NCI-H226 (cell line): ENCODE results near the gene GARNL3.

ENCODE experiments used
- DNase-seq: peaks from one replicate; pipeline ENCODE4 v3.0.0-alpha.2; 2015

The GARNL3 gene

DNA sequence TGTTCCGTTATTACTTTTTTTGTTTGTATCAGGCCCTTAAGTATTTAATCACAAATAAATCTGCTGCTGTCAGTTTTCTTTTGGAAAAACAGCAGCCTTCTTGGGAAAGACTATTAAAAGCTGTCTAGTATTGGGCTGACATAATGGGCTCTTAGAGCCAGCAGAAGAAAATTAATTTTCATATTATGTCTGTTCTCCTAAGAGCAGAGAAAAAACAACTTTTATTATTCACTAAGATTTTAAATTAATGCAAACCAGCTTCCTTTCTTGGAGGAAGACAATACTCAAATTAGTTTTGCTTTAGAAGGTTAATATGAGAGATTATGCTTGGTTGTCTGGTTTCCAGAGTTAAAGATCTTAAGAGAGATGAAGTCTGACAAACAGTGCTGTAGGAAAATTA lies 30.6 kb upstream of the GARNL3 start:
- no peak for DNase-seq

DNA sequence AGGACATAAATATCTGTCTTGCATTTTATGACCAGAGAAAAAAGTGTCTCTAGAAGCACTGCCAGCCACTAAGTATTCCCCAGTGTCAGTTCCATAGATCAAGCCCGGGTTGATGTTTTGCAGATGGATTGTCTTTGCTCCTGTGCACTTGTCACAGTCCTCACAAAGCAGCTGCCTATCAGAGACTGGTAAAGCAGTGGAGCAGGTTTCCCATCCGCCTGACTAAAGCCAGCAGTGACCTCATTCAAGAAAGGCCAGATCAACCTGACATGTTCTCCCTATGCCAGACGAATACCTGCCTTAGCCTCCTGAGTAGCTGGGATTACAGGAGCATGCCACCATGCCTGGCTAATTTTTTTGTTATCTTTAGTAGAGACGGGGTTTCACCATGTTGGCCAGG lies 26.8 kb upstream of the GARNL3 start:
- no peak for DNase-seq

DNA sequence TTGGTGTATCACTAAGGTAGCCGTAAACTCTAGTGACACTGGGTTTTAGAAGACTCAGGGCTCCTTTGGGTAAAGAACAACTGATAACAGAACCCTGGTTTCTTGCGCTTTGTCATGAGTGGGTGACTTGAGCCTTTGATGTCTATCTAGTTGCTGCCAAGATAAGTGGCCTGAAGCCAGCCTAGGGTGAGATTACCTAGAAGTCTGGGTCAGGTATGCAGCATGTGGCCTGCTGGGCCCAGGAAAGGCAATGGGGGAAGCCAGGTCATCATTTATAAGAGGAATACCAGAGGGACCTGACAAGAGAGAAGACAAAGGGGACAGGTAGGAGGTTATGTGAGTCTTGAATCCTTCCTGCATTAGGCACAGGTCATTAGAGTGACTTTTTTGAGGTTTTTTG lies 23.2 kb upstream of the GARNL3 start:
- DNase-seq: no peak

DNA sequence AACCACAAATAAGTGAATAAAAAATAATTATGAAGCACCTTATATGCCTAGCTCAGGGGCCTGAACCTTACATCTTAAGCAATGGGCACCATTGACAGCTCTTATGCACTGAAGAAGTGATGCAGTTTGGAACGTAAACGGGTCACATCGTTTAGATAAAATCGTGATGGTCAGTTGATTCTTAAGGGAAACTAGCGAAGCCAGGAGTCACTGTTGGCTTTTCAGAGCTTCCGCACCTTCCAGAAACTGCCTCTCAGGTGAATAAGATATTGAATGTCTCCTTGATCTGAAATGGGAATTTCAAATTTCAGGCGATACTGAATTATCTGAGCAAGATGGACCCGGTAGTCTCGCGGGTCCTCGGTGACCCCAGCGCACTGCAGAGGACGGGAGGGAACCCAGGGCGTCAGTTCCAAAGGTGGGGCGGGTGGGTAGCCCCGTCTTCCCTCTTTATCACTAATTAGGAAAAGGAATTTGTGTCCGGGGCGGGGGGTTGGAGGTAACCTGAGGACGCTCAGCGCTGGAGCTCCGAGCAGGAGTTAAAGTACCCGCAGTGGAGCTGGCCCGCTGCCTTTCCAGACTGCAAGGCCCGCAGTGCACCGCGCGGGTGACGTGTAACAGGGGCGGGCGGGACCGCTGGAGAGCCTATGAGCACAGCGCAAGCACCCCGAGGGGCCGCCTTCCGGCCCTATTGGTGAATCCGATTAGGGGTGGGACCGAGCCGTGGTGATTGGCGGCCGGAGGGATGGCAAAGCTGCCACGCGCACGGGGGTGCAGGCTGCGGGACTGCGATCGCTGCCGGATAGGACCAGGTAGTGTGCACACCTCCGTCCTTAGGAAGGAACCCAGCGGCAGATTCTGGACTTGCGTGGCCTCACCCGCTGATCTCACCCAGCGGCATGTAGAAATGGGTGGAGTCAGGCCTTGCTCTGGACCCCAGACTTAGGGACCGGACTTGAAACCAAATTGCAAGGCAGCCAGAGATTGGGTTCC lies 19.7 kb upstream of the GARNL3 start:
- DNase-seq: peak; percentile 95

DNA sequence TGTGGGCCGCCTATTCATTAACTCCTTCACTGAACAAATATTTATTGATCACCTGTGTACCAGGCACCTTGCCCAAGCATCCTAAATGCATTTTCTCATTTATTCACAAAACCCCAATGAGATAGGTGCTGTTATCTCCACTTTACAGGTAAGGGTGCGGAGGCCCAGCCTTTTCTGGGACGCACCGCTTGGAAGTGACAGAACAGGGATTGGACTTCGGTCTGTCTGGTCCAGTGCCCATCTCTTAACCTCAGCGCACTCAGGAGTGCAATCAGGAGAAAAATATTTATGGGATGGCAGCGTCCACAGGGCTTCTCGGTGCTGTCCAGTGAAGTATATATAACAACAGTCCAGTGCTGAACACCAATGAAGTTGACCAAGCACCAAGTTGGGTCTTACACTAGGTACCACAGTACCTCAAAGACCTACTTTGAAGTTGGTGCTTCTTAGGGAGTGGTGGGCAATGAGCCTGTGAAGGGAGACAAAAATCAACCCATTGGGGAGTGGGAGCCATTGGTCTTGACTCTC lies 18.9 kb upstream of the GARNL3 start:
- DNase-seq: no peak

DNA sequence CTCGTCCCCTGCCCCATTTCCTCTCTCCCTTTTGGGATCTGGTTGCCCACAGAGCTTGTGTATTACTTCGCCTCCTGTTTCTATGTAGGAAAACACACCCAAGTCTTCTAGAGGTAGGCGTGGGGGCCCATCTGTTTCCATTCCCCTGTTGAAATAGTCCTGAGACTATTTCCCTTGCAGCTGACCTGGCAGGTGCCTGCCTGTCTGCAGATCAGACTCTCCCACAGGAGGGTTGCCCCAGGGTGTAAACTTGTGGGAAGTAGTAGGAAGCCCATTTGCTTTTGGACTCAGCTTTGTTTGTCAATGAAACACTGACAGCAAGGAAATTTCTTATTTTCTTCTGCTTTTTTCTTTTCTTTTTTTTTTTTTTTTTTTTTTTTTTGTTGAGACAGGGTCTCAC lies 16.3 kb upstream of the GARNL3 start:
- peak; percentile 4 for DNase-seq

DNA sequence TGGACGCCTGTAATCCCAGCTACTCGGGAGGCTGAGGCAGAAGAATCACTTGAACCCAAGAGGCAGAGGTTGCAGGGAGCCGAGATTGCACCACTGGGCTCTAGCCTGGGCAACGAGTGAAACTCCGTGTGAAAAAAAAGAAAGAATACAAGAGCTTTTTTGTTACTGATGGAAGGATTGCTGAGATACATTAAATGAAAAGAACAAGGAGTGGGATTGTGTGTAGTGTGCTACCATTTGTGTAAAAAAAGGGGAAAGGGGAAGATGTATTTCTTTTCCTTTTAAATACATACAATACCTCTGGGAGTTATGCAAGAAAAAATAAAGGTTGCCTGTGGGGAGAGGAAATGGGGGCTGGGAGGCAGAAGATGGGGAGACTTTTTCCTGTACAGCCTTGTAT lies 14.7 kb upstream of the GARNL3 start:
- no peak for DNase-seq

DNA sequence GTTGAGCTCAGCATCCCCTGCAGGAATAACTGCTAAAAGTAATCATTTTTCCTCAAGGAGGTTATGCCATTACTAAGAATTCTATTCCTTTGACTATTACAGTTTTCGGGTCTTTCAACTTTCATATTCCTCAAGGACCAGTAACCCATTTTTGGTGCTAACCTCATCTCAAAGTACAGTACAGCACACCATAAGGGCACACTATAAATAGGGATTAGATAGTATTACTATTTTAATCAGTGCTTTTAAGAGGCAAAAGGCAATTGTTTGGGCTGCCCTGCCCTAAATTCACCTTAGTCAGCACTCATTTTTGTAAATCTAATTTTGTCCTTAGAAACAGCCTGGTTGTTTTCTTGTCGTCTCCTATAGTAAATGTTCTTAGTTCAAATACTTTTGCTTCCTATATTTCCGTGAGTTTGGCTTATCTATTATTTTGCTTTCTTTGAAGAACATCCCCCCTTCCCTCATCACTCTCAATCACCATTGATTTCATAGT lies 13.6 kb upstream of the GARNL3 start:
- no peak for DNase-seq

DNA sequence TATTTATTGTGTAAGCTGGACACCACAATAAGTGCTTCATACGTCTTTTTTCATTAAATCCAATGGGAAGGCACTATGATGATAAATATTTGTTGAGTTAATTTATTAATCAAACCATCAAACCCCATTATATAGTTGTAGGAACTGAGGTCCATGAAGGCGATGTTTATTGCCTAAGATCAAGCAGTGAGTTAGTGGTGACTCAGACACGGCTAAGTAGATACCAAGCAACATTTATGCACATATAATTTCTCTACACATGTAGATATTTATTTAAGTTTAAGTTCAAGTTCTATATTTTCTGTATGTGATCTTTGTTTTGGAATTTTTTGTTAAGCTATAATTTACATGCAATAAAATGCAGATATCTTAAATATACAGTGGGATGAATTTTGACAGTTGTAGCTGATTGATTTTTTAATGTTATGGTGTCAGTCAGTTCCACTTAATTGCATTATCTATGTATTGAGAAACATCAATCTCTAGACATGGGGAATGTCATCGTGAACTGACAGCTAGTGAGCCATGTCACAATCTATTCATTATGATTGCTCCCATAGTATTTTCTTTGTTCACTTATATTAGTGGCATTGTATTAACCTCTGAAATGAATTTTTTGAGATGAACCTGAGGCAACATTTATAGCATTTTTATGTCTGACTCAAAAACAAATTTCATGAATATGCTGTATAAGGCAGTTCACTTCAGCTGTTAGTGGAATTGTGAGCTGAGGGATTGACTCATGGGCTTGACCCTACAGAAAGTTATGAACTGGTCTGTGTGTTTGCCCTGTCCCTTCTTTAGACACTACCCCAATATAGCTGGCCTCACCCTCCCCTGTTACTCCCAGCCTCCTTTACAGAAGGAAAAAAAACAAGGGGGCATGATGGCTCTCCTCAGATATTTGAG lies 11.9 kb upstream of the GARNL3 start:
- DNase-seq: no peak

DNA sequence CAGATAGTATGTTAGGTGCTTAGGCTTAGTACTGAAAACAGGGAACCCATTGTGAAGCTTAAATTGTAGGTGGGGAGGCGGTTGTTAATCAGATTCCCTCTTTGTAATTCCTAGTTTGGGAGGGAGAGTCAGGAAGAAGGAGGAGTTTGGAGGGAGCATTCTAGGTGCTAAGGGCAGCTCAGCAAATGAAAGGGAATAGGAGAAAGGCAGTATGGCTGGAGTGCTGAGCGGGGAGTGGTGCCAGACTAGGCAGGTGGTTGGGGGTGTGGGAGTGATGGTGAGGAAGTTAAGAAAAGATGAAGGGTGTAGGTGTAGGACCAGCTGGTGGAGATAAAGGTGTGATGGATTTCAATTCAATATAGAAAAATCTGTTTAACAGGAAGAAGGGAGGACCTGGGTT lies 11.1 kb upstream of the GARNL3 start:
- no peak for DNase-seq

DNA sequence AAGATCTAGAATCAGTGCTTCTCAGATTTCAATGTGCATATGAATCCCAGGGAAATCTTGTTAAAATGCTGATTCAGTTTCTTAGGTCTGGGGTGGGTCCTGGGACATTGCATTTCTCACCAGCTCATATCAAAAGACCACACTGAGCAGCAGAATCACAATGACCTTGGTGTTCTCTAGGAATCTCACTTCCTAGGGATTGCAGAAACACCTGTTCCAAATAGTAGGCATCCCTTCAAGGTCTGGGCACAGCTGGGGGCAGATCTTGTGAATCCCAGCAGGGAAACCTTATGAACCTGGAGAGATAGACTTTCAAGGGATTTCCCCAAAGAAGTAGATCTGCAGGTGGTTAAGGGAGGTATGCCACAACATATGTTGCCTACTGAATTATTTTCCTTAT lies 8.9 kb upstream of the GARNL3 start:
- no peak for DNase-seq

DNA sequence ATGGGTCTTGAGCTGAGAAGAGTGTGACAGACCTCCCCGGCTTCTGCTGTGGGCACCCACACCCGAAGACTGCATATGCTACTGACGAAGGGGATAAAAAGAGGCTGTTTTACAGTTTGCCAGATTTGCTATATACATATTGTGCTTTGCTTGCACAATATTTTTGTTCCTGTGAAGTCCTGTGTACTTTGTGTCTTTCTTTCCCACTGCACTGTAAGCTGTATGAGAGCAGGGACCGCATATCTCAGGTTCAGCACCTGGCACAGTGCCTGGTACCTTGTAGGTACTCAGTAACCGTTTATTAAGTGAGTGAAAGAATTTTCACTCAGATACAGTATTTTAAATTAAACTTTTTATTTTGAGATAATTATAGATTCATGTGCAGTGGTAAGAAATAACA lies 8.2 kb upstream of the GARNL3 start:
- DNase-seq: no peak

DNA sequence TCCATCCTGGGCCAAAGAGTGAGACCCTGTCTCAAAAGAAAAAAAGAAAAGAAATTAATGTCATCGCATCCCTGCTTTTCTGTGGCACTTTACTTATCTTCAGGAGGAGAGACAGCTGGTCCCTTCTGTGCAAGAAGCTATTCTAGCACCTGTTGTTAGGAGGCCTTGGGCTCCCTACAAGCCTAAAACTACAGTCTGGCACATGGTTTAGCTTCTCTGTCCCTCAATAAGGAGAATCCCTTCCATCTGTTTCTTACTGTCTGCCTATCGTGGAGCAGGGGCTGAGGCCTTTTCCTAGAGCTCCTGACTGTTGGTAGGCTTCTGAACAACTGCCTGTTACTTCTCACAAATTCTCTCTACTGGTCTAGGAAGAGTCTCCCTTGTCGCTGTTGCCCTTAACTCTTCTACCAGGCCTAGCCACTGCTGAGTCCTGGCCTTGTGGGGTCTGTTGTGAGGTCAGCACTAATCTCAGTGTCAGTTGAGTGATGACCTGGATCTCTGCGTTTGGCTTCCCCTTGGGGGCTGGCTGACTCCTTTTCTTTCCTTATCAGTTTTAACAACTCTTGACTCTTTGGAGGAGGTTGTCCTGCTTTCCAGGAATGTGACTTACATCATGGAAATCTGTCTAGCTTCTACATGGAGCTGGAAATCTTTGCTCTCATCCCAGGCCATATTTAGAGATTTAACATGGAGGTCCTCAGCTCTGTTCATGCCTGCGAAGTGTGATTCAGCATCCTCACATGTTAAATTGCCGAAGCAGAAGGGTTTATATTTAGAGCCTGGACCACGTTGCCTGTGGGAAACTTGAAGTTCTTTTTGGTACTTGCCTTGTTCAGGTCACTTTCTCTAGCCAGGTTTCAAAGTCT lies 5.7 kb upstream of the GARNL3 start:
- DNase-seq: no peak

DNA sequence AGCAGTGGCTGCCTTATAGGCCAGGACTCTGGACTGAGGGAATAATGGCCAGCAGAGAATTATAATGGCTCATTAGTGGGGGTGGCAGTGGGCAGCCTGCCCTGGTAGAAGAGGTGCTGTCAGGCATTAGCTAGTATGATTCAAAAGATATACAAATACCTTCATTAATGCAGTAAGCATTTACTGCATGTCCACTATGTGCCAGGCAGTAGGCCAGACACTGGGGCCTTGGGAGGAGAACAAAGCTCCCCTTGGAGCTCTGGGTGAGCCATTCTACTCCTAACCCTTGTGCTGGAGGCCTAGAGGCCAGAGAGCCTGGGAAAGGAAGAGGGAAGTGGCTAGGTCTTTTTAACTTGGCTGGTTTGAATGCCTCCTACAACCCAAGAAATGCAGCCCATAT lies 2.0 kb upstream of the GARNL3 start:
- no peak for DNase-seq

DNA sequence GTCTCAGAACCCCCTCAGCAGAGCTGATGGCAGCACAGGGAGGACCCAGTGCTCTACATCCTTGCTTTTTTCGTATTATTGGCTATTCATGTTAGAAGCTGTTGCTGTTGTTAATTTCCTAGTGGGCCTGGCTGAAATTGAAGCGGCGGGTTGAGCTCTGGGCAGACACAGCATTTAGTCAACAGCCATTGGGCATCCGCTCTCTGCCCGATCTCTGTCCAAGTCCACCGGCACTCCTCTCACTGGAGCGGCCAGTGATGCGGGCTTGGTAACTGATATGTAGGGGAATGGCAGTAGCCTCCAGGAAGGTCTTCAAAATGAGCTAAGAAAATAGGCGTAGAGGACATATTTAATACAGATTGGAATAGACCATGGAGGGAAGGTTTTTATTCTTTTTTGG lies 1.3 kb upstream of the GARNL3 start:
- DNase-seq: no peak

DNA sequence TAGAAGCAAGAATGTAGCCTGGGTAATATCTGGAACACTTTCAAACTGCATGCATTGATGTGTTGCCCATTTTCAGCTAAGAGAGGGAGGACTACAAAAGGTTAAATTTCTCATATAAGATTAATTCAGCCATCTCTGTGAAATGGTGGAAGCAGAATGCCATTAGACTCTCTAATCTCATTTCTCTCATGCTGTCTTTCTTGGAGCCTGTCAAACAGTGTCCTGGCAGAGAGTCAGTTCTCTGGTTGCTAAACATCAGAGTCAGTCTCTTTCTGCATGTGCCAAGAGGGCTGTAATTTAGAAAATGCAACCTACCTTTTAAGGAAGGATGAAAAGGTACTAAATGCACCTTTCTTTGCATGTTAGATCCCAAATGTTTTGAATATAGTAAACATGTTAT lies 910 bp upstream of the GARNL3 start:
- no peak for DNase-seq

DNA sequence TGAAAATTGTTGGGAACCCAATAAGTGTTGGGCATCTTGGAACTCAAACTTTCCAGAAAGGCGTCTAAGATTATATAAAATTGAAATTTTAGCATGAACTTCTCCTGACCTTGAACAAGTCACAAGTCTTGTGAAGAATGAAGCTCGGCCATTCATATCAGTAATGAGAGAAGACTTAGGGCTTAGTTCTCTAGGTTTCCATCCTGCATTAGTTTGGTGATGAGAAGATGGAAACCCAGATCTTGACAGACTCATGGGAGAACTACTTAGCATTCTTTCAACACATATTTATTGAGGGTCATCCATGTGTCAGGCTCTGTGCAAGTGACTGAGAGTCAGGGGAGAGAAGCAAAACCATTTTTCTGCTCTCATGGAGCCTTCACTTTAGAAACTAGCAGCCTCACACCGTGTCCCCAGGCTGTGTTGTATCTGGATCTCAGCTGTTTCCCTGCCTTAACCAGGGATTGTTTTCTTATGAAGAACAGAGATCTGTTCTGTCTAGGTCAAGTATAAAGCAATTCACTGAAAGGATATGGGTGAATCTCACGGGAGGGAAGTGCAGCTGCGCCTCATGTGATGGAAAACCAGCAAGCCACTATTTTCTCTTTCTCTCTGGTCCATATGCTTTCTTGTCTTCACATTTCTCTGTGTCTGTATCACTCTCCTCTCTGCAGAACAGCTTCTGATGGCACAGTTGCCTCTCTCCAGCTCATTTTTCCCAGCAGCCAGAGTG lies 3.4 kb downstream of the GARNL3 start:
- DNase-seq: no peak

DNA sequence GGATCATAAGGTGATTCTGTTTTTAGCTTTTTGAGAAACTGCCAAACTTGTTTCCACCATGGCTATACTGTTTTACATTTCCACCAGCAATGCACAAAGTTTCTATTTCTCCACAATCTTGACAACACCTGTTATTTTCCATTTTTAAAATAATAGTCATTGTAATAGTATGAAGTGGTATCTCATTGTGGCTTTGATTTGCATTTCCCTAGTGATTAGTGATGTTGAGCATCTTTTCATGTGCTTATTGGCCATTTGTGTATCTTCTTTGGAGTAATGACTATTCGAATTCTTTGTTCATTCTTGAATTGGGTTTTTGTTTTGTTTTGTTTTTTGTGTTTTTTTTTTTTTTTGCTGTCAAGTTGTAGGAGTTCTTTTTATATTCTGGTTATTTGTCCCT lies 4.9 kb downstream of the GARNL3 start:
- DNase-seq: no peak

DNA sequence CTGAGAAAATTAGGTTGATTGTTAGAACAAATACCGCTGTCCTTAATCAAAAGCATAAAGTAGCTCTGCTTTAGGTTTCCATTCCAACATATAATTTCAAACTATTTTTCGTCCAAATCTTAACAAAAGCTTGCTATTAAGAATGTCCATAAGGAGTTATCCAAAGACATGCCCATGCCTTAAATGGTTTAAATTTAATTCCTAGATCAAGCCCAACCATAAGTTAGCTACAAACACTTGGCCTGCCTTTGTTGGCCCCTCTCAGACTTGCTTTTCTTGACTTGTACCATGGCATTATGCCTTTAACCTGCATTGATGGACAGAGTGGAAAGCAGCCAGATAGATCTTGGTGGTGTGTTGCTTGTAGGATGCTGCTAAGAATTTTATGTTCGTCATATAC lies 8.8 kb downstream of the GARNL3 start:
- DNase-seq: no peak

DNA sequence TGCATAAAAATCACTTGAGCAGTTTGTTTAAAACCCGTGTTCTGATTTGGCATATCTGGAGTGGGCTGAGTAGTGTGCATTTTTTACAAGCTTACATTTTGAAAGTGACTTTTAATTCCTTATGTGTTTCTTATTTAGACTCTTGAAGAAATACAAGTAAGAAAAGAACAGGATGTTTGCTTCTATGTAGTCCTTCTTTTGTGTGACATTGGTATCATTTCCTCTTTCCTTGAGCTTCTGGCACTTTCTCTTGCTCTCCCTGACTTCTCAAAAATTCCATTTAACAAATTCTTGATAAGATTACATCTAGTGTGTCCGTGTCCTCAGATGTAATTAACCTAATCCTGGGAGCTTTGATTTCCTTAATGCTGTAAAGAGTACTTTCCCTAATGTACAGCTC lies 12.5 kb downstream of the GARNL3 start:
- DNase-seq: no peak

DNA sequence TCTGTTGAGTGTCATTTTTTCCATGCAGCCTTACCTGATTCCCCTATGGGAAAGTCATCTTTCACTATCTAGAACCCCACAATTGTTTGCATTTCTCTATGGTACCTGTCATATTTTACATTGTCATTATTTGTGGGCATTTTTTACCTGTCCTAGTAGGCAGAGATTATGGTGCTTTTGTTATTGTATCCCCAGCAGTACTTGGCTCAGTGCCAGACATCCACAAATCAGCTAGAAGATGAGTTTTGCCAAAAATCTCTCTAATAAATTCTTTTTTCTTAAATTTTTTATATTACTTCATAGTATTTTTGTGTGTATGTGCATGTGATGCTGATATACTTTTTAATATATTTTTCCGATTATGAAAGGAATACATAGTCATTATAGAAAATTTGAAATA lies 13.2 kb downstream of the GARNL3 start:
- no peak for DNase-seq

DNA sequence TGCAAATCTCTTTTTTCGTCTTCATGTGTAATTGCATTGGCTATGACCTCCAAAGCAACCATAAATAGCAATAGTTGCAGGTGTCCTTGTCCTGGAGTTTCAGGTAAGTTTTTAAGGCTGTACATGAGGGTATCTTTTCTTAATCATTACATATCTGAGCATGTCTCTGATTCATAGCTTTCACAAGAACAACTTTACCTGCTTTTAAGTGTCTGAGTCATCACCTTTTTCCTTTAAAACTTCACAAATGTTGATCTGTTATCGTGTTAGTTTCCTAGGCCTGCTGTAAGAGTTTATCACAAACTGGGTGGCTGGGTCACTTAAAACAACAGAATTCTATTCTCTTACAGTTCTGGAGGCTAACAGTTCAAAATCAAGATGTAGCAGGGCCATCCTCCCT lies 13.8 kb downstream of the GARNL3 start:
- no peak for DNase-seq
